ENCODE measurements around the gene SAMD1. TPM values are rescaled to one million over a fixed set of nuclear protein-coding genes. Genes with fewer than 3 reads are reported as not detected.

Gene SAMD1
- total RNA-seq = 18.9 and 28.9 TPM in 2 replicates

DNA sequence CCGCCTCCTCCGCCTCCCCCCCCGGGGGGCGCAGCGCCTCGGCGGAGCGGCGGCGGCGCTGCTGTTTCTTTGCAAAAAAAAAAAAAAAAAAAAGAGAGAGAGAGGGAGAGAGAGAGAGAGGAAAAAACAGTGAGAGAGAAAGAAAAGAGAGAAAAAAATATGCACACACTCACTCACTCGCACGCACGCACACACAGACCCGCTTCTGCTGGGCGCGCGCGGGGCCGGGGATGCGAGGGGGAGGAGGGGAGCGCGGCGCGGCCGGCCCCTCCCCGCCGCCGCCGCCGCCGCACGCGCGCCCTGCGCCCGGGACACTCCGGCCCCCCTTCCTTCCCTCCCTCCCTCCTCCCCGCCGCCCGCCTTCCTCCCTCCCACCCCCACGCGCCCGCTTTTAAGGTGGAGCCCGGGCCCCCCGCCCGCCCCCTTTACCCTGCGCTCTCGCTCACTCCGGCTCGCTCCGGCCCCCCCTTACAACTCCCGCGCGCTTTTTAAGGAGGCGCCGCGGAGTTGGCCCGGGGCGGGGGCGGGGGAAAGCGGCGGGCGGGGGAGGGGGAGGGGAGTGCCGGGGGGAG lies at the start of gene SAMD1:
TSS of gene SAMD1 (minus strand) at position 243 of the 572 bp plus-strand sequence.

DNA sequence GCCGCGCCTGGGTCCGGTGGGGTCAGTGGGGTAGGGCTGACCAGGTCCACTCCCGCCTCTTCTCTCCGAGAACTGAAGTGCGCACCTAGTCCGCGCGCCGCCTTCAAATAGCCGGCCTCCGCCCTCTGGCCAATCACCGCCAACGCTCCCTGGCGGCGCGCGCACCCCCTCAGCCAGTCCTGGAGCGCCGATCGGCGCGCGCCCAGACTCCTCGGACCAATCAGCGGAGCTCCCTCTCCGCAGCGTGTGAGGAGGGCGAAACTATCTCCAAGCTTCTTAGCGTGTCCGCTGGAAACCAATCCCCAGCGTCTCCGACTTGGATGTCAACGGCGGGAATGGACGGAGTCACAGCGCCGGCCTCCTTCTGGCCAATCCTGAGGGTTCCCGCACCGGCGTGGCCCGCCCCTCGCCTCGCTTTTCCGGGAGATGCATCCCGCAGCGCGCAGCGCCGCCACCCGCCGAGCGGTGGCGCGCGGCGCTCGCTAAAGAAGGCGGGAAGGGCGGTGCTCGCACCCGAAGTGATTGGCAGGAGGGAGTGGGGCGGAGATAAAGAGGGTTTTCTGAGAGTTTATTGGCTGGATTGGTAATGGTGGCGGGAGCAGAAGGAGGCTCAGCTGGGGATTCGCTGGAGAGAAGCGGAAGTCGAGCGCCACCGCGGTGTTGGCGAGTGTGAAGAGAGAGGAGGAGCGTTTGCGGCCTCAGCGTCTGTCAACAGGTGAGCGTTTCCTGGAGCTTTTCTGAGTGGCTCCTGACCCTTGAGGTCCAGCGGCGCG lies 46.1 kb upstream of the SAMD1 start, which contains the start of gene ASF1B:
TSS of gene ASF1B (minus strand) at position 81 of the 773 bp plus-strand sequence. CDS start 133 bp downstream, outside the sequence.

GRCh38 chr19:14117668-14118164 lies 27.2 kb upstream of the SAMD1 start, which contains the start of gene PRKACA:
Gene PRKACA (minus strand): TSS chr19:14117762. CDS start chr19:14117547, 215 bp downstream.

DNA sequence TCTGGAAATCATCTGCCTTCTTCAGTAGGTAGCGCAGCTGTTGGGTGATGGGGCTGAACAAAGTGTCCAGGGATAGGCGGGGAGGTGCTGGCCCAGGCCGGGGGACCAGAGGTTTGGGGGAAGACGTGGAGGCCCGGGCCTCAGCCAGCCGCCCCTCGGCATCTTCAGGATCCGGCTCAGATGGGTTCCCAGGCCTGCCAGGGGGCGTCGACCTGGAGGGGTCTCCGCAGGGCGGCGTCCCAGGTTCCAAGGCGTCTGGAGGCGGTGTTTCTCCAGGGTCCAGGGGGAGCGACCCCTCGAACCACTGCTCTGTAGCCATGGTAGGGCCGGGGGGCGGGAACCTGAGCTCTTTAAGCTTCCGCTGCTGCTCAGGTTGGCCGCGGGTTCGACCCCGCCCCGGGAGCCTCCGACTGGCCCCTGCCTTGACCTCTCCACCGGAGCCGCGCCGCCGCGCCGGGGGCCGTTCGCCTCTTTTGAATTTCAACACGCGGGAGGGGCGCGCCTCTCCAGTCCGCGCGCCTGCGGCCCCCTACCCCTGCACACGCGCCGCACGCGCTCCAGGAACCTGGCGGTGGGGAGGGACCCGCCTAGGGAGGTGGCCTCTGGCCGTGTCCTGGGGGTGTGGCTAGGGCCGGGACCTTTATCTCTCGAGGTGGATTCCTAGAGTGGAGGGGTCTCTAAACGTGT lies 5.1 kb downstream of the SAMD1 start, which contains the start of gene C19orf67:
TSS of gene C19orf67 (minus strand) at position 475 of the 687 bp plus-strand sequence. CDS start at position 319, 156 bp downstream.

DNA sequence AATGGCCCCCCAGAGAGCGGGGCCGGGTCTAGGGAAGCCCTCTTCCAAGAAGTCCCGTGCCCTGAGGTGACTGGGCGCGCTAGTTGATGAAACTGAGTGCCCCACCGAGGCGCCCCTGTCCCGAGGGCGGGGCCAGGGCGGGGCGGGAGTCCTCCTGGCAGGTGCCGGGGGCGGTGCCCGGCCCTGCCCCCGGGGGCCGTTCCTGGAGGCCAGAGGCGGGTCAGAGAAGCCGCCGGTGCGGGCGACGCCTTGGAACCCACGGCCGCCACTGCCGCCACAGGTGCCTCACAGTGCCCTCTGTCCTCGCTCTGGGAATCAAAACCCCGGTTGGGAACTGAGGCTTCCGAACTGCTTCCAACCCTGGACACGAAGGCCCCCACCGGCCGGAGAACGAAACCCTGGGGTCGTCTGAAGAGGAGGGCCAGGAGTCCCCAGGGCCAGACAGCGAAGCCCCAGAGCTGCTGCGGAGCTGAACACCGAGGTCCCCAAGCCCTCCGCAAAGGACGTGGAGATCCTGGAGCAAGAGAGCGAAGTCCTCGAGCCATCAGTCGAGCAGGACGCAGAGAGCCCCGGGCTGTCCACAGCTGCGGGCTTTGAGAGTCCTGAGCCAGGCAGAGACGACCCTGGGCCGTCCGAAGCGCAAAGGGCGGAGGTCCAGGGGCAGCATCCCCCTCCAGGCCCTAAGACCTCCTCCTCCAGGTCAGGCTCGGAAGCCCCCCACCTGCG lies 17.9 kb downstream of the SAMD1 start, which contains the start of gene MISP3:
TSS of gene MISP3 (plus strand) at position 252 of the 726 bp plus-strand sequence. CDS start 524 bp downstream, outside the sequence.

GRCh38 chr19:14061751-14062557 lies 28.6 kb downstream of the SAMD1 start, which contains the start of gene PALM3:
Gene PALM3 (minus strand): TSS chr19:14062076. CDS start chr19:14061980, 96 bp downstream.

Other genes starting within 250 kb of the SAMD1 start
- gene NANOS3, start 213.6 kb downstream of the SAMD1 start, total RNA-seq = 0.49 TPM in 1 of 2 replicates, not detected in the other
- 0.36 and 0.97 TPM in 2 replicates for gene BRME1, start 184.6 kb downstream of the SAMD1 start, total RNA-seq
- gene CC2D1A, start 184.6 kb downstream of the SAMD1 start, total RNA-seq = 24.7 and 26.8 TPM in 2 replicates
- 7.2 and 11.5 TPM in 2 replicates for gene PODNL1, start 152.3 kb downstream of the SAMD1 start, total RNA-seq
- 12.8 and 14.3 TPM in 2 replicates for gene DCAF15, start 138.2 kb downstream of the SAMD1 start, total RNA-seq
- 3.2 TPM in 2 replicates for gene RFX1, start 84.4 kb downstream of the SAMD1 start, total RNA-seq
- not detected in 2 replicates for gene RLN3, start 62.6 kb downstream of the SAMD1 start, total RNA-seq
- 0.49 and 2.1 TPM in 2 replicates for gene IL27RA, start 59.0 kb downstream of the SAMD1 start, total RNA-seq
- 0.32 TPM in 1 of 2 replicates, not detected in the other for gene PALM3, start 28.7 kb downstream of the SAMD1 start, total RNA-seq
- 0.49 TPM in 2 replicates for gene MISP3, start 18.0 kb downstream of the SAMD1 start, total RNA-seq
- gene C19orf67, start 5.0 kb downstream of the SAMD1 start, total RNA-seq = not detected in 2 replicates
- gene PRKACA, start 27.0 kb upstream of the SAMD1 start, total RNA-seq = 51.6 and 61.8 TPM in 2 replicates
- gene ASF1B, start 45.8 kb upstream of the SAMD1 start, total RNA-seq = 1.3 and 2.2 TPM in 2 replicates
- gene ADGRL1, start 115.4 kb upstream of the SAMD1 start, total RNA-seq = 4.9 and 5.1 TPM in 2 replicates